Psoas muscle (tissue), 8 donors: ENCODE measurements around the gene PTGES3L. TPM values are rescaled to one million over a fixed set of nuclear protein-coding genes. Genes with fewer than 3 reads are reported as not detected.

Experiments used
- ATAC-seq, 4 donors: fragments of 200-7000 bp; cut with Tn5 transposase; one replicate each; pipeline ENCODE4 v1.9.1; 2020; ENCODE audit warnings: moderate library complexity in 3 of 4, mild to moderate bottlenecking in 2 of 4
- DNase-seq, 2 donors: peaks; one replicate each; pipeline ENCODE4 v3.0.0-alpha.2; 2020
- H3K27ac ChIP-seq: fragments of 200-600 bp; one replicate; pipeline ENCODE4 v1.8.0; 2022
- H3K27me3 ChIP-seq, 3 donors: fragments of 200-600 bp in 1 of 3; one replicate each; pipeline versions ENCODE4 v1.6.1 to v1.8.0; 2013 to 2022; ENCODE audit warnings: low read length in 2 of 3, mild to moderate bottlenecking in 2 of 3, moderate library complexity in 1 of 3; ENCODE audit not compliant: insufficient read depth in 3 of 3
- H3K36me3 ChIP-seq, 2 donors: fragments of 200-600 bp in 1 of 2; one replicate each; pipeline versions ENCODE4 v1.6.1 to v1.8.0; 2013 to 2022; ENCODE audit warnings: low read depth in 1 of 2, mild to moderate bottlenecking in 1 of 2, moderate library complexity in 1 of 2; ENCODE audit not compliant: insufficient read depth in 1 of 2
- H3K4me1 ChIP-seq: fragments of 200-600 bp; one replicate; pipeline ENCODE4 v1.8.0; 2022
- H3K4me3 ChIP-seq: fragments of 200-600 bp; one replicate; pipeline ENCODE4 v1.8.0; 2022; ENCODE audit warnings: mild to moderate bottlenecking
- H3K9me3 ChIP-seq: fragments of 200-600 bp; one replicate; pipeline ENCODE4 v1.8.0; 2022
- CTCF ChIP-seq: fragments of 200-600 bp; IDR thresholded peaks from one replicate; pipeline ENCODE4 v1.8.0; 2022; ENCODE audit warnings: antibody characterized with exemption
- WGBS, 3 donors: extraction: QIAGEN DNeasy Blood & Tissue Kit; methylation state at CpG; one replicate each; pipeline versions ENCODE4 v1.1.6 to v1.1.7; 2013; 5-methylcytosine and 5-hydroxymethylcytosine counted together
- intact Hi-C, 2 donors: fragments of 100-400 bp; cut with DNase I; formaldehyde crosslinking; loops; one replicate each; pipeline versions ENCODE4 v1.11.0 to v1.14.2; 2022
- polyA plus RNA-seq, 3 donors: library from polyadenylated mRNA; stranded (reverse); fragments of 200-250 nt; gene quantifications; one replicate each; pipeline ENCODE4 v1.2.3, GENCODE V29; 2013
- total RNA-seq, 4 donors: library from RNA; stranded (reverse); fragmentation: NEBNext Ultra II Directional in 2 of 4; extraction: Animal tissue kit (Norgen Biotek cat#: 25700) in 2 of 4; gene quantifications; one replicate each; pipeline versions ENCODE4 v1.2.1 to v1.2.4, GENCODE V29; 2021 to 2023
- donor health status: healthy with polysubstance abuse.
- donor health status: DM: no; HTN: no; CAD: no; lungs with moderate emphysema.
- donor health status: Bipolar disorder and iron deficiency.
- donor health status: healthy.
- donor health status: DM: yes; HTN: yes; CAD: no.
- donor health status: DM: no; HTN: no; CAD: no.
- donor health status: DM: no; HTN: no; CAD: no.
- donor health status: DM: yes; HTN: yes; CAD: no.

Gene PTGES3L
- total and polyA plus RNA-seq, 7 donors = 43.7 to 66.0 (median 48.7) TPM

- Histone ChIP-seq H3K27ac (no peak overlapping the region), H3K4me1 (peaks cover 15% of the 10 kb centered on the region), H3K9me3 (no peaks in the 10 kb centered on the region), H3K4me3 (no peak overlapping the region), H3K27me3 (no peaks in the 10 kb centered on the region), H3K36me3 (peaks cover 0 to 41% of the 10 kb centered on the region in 2 donors)
- ATAC-seq (no peak), DNase-seq (no peak)
- no peak for TF ChIP-seq CTCF
- intact Hi-C loops = no loop called here
- WGBS, 3 donors = 53 to 63% (median 53%) methylated on average over 19 of the region's 19 CpGs
These were observed 38.4 kb upstream of the PTGES3L start for GRCh38 chr17:43018008-43018853.

DNA sequence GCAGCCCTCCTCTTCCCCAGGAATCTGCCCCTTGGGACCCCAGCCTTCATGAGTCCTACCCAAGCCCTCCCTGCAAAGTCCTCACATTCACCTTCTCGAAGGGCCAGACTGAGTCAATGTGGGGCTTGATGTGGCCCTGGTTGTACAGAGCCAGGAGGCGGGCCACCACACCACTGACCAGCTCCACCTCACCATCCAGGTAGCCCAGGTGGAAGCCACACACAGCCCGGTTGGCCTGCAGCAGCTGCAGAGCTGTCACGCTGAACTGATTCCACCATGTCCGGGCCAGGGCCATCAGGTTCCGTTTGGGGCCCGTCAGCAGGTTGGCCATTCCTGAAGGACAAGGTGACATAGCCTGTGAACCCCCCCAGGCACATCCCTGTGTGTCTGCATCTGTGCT lies 36.3 kb upstream of the PTGES3L start:
- H3K4me3 ChIP-seq = no peak overlapping the region
- H3K27ac ChIP-seq = peak overlapping the region; percentile 46

DNA sequence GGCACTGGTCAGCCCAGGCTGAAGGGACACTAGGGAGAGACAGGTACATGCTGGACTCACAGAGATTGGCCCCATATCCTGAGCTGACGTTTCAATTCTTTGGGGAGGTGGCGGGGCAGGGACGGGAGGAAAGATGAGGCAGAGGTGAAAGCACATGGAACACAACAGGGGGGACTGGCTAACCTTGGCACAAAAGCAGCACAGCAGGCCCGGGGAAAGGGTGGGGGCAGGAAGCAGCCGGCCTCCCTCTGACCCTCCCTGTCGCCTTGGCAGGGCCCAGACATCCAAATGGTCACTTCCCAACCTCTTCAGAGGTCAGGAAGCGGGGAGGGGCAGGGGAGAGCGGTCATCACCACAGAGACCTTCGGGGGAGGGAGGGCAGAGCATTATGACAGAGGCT lies 35.7 kb upstream of the PTGES3L start:
- H3K27ac ChIP-seq = peak overlapping the region; percentile 46
- no peak overlapping the region for H3K4me3 ChIP-seq
- WGBS, 3 donors = 45 to 54% (median 49%) methylated on average over 8 to 9 of the region's 9 CpGs
- H3K9me3 ChIP-seq = no peaks in the 10 kb centered on the region
- no peak for TF ChIP-seq CTCF
- no peaks in the 10 kb centered on the region for H3K27me3 ChIP-seq
- intact Hi-C loops = no loop called here
- peaks cover 7% of the 10 kb centered on the region for H3K4me1 ChIP-seq
- ATAC-seq = peak; percentile 22 to 66 (median 64)
- peaks cover 0 to 52% of the 10 kb centered on the region in 2 donors for H3K36me3 ChIP-seq
- peak; percentile 73 to 87 for DNase-seq

More for the DNA sequence above, 36.3 kb upstream of the PTGES3L start:
- ATAC-seq (no peak), DNase-seq (no peak)
- H3K36me3 ChIP-seq = peaks cover 0 to 52% of the 10 kb centered on the region in 2 donors
- TF ChIP-seq CTCF = no peak
- no peaks in the 10 kb centered on the region for H3K27me3 ChIP-seq
- intact Hi-C loops = no loop called here
- 84 to 88% (median 85%) methylated on average over 7 of the region's 7 CpGs for WGBS, 3 donors
- H3K4me1 ChIP-seq = peaks cover 11% of the 10 kb centered on the region
- H3K9me3 ChIP-seq = no peaks in the 10 kb centered on the region

GRCh38 chr17:43014649-43015542 lies 35.0 kb upstream of the PTGES3L start:
- Histone ChIP-seq H3K27ac (peak overlapping the region; percentile 46), H3K27me3 (no peaks in the 10 kb centered on the region), H3K9me3 (no peaks in the 10 kb centered on the region), H3K4me1 (peaks cover 5% of the 10 kb centered on the region), H3K36me3 (peaks cover 0 to 52% of the 10 kb centered on the region in 2 donors), H3K4me3 (no peak overlapping the region)
- WGBS, 3 donors = 71 to 76% (median 75%) methylated on average over 8 of the region's 8 CpGs
- no peak for DNase-seq
- ATAC-seq = no peak
- intact Hi-C loops = no loop called here
- no peak for TF ChIP-seq CTCF
